GM12891 (cell line): ENCODE results near the gene P2RY14.

Experiments used
- DNase-seq: peaks from one replicate; pipeline ENCODE4 v3.0.0; 2011; ENCODE audit warnings: low spot score; ENCODE audit not compliant: insufficient read length
- FAIRE-seq: peaks from 2 replicates; lab custom pipeline; 2011; peaks lifted over from hg19 to GRCh38; lab: Jason Lieb, UNC
- PAX5 ChIP-seq: IDR thresholded peaks from 2 replicates; pipeline ENCODE4 v1.6.1; 2011; ENCODE audit warnings: low read length, moderate library complexity, mild to moderate bottlenecking; ENCODE audit not compliant: insufficient read depth, severe bottlenecking
- POLR2A ChIP-seq: IDR thresholded peaks from 2 replicates; pipeline ENCODE4 v1.6.1; 2011; ENCODE audit warnings: low read depth, low read length, control low read depth
- POLR2AphosphoS5 ChIP-seq: IDR thresholded peaks from 2 replicates; pipeline ENCODE4 v1.6.1; 2011; ENCODE audit warnings: low read depth, low read length, control low read depth
- POU2F2 ChIP-seq: IDR thresholded peaks from 2 replicates; pipeline ENCODE4 v1.6.1; 2011; ENCODE audit warnings: low read depth, mild to moderate bottlenecking, control low read depth, low read length, moderate library complexity
- SPI1 ChIP-seq: IDR thresholded peaks from 2 replicates; pipeline ENCODE4 v1.6.1; 2011; ENCODE audit warnings: low read depth, low read length, control low read depth
- TAF1 ChIP-seq: IDR thresholded peaks from 2 replicates; pipeline ENCODE4 v1.6.1; 2011; ENCODE audit warnings: low read depth, low read length, control low read depth

Gene P2RY14

GRCh38 chr3:151197228-151197627 is 81.1 kb downstream of the P2RY14 start:
- no peak for FAIRE-seq
- TF ChIP-seq PAX5 (no peak), SPI1 (no peak), POLR2AphosphoS5 (no peak), TAF1 (no peak), POLR2A (no peak), POU2F2 (no peak)
- DNase-seq, result no peak

- FAIRE-seq (peak; percentile 23), DNase-seq (no peak)
- TF ChIP-seq TAF1 (no peak), POLR2A (no peak), PAX5 (no peak), SPI1 (no peak), POLR2AphosphoS5 (no peak), POU2F2 (no peak)
These were observed 81.9 kb downstream of the P2RY14 start for GRCh38 chr3:151196434-151196833.

- TF ChIP-seq POU2F2 (no peak), PAX5 (no peak), TAF1 (no peak), POLR2AphosphoS5 (no peak), SPI1 (no peak), POLR2A (no peak)
- FAIRE-seq (no peak), DNase-seq (no peak)
These were observed 82.5 kb downstream of the P2RY14 start for GRCh38 chr3:151195826-151196225.

GRCh38 chr3:151192545-151192944 is 85.8 kb downstream of the P2RY14 start:
- no peak for TF ChIP-seq SPI1
- FAIRE-seq, result peak; percentile 20

DNA sequence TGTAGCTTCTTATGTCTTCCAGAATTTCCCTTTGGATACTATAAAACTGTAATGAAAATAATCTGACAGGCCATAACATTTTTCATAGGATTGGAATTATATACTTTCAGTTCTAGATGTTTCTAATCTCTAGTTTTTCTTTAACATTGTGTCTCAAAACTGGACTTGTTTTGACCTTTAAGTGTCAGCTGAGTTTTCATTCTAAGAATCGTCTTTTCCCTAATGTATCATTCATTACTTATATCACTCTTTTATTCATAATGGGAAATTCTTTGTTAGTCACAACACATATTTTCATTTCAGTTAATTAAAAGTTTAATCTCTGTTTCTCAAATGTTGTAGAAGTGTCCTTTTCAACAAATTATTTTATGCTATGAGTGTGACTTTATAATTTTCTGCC is 87.2 kb downstream of the P2RY14 start:
- DNase-seq (no peak), FAIRE-seq (no peak)
- TF ChIP-seq POLR2AphosphoS5 (no peak), POLR2A (no peak), POU2F2 (no peak), TAF1 (no peak), PAX5 (no peak)

More at GRCh38 chr3:151192545-151192944, 85.8 kb downstream of the P2RY14 start:
- no peak for DNase-seq

GRCh38 chr3:151183265-151183671 is 95.1 kb downstream of the P2RY14 start:
- FAIRE-seq (no peak), DNase-seq (no peak)
- TF ChIP-seq TAF1 (no peak), POU2F2 (no peak), POLR2A (no peak)

DNA sequence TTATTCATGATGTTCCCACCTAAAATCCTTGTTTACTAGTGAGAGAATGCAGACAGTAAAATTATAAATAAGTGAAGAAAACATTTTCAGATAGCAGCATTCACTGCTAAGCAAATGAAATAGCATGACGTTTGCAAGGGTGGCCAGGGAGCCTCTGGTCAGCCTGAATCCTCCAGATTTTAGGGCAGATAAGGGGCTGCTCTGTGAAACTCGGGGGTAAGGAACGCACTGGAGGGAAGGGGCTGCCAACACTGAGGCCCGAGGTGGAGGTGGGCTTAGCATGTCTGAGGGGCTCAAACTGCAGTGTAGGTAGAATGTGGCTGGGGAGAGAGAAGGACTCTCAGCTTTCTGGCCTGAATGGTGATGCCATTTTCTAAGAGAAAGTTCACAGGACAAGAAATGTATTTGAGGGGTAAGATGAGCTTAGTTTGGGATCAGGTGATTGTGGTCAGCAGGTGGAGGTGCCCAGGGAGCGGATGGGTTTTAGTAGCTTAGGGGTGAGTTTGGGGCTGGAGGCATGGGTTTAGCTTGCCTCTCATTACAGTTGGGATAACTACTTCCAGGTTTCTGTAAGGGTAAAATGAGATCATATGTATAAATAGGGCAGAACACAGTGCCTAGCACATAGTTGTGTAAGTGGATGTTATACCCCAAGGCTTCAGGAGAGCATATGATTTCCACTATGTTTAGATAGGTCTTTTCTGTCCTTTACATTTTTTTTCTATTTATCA is 95.8 kb downstream of the P2RY14 start:
- no peak for FAIRE-seq
- TF ChIP-seq POLR2AphosphoS5 (no peak), SPI1 (no peak), POLR2A (no peak), TAF1 (no peak), POU2F2 (no peak), PAX5 (no peak)

GRCh38 chr3:151178208-151178845 is 100.0 kb downstream of the P2RY14 start:
- FAIRE-seq (no peak), DNase-seq (no peak)
- TF ChIP-seq POU2F2, result no peak
- no peak for TF ChIP-seq PAX5
- no peak for TF ChIP-seq POLR2A
- no peak for TF ChIP-seq TAF1
- no peak for TF ChIP-seq SPI1
- no peak for TF ChIP-seq POLR2AphosphoS5

More for the DNA sequence above, 95.8 kb downstream of the P2RY14 start:
- no peak for DNase-seq

- DNase-seq (no peak), FAIRE-seq (no peak)
- TF ChIP-seq TAF1 (no peak), PAX5 (no peak), POLR2A (no peak), POLR2AphosphoS5 (no peak), POU2F2 (no peak), SPI1 (no peak)
These were observed 102.4 kb downstream of the P2RY14 start for GRCh38 chr3:151175952-151176351.
